Stimulated activated CD8-positive, alpha-beta memory T cell treated with anti-CD3 and anti-CD28 coated beads, Interleukin-12 subunit alpha, Interleukin-12 subunit beta, amount 100 ng/mL, for 1 hour (primary cell): ENCODE results near the gene APBA2.

Source experiments
- DNase-seq: peaks from one replicate; pipeline ENCODE4 v3.0.0-alpha.2; 2020; ENCODE audit warnings: low read depth

Gene APBA2

GRCh38 chr15:28984421-28985315 lies 98.9 kb downstream of the APBA2 start:
- no peak for DNase-seq

- DNase-seq, result no peak
Measured at GRCh38 chr15:28985316-28985645, 99.5 kb downstream of the APBA2 start.

- no peak for DNase-seq
Measured at GRCh38 chr15:28985691-28986090, 99.9 kb downstream of the APBA2 start.

GRCh38 chr15:28986108-28986507 lies 100.3 kb downstream of the APBA2 start:
- DNase-seq, result no peak

GRCh38 chr15:28986726-28987125 lies 101.0 kb downstream of the APBA2 start:
- DNase-seq, result no peak

GRCh38 chr15:28987337-28987736 lies 101.6 kb downstream of the APBA2 start:
- DNase-seq, result no peak

- no peak for DNase-seq
Measured at GRCh38 chr15:28989239-28989830, 103.6 kb downstream of the APBA2 start.

GRCh38 chr15:28989896-28990295 lies 104.1 kb downstream of the APBA2 start:
- no peak for DNase-seq

GRCh38 chr15:28990390-28990789 lies 104.6 kb downstream of the APBA2 start:
- no peak for DNase-seq

- no peak for DNase-seq
Measured at GRCh38 chr15:28991236-28992171, 105.7 kb downstream of the APBA2 start.

- DNase-seq, result no peak
Measured at GRCh38 chr15:28992336-28992864, 106.6 kb downstream of the APBA2 start.

- DNase-seq, result no peak
Measured at GRCh38 chr15:28993051-28993719, 107.4 kb downstream of the APBA2 start.

- no peak for DNase-seq
Measured at GRCh38 chr15:28993720-28994053, 107.9 kb downstream of the APBA2 start.

GRCh38 chr15:28994142-28994830 lies 108.5 kb downstream of the APBA2 start:
- no peak for DNase-seq

GRCh38 chr15:28994831-28995596 lies 109.2 kb downstream of the APBA2 start:
- DNase-seq, result no peak

- no peak for DNase-seq
Measured at GRCh38 chr15:28995705-28996104, 109.9 kb downstream of the APBA2 start.

- DNase-seq, result no peak
Measured at GRCh38 chr15:28996289-28996688, 110.5 kb downstream of the APBA2 start.

GRCh38 chr15:28996953-28997352 lies 111.2 kb downstream of the APBA2 start:
- DNase-seq, result no peak

GRCh38 chr15:28997791-28998190 lies 112.0 kb downstream of the APBA2 start:
- no peak for DNase-seq

- no peak for DNase-seq
Measured at GRCh38 chr15:28998511-28998910, 112.7 kb downstream of the APBA2 start.
